ENCODE measurements around the gene C2orf68.

Gene C2orf68

GRCh38 chr2:85591563-85591962 lies 20.3 kb downstream of the C2orf68 start:
- Histone ChIP-seq H3K27me3 (ENCODE audit: insufficient read depth, low read length, poor library complexity) (no peaks in the 10 kb centered on the region), H3K9ac (ENCODE audit: low read depth, low read length) (no peak overlapping the region), H4K20me1 (ENCODE audit: insufficient read depth, low read length) (peaks cover 5% of the 10 kb centered on the region; the same call in 1 of the 2 replicates), H3K4me1 (ENCODE audit: insufficient read depth, low read length) (peaks cover 22% of the 10 kb centered on the region), H2AFZ (ENCODE audit: low read depth, low read length) (no peak overlapping the region), H3K4me2 (ENCODE audit: insufficient read depth, low read length) (no peak overlapping the region), H3K36me3 (ENCODE audit: insufficient read depth, low read length) (peaks cover 2% of the 10 kb centered on the region; the same call in 1 of the 2 replicates), H3K4me3 (ENCODE audit: low read depth in 1 of 2, low read length in 2 of 2) (no peak overlapping the region), H3K27ac (ENCODE audit: low read length) (no peak overlapping the region), H3K79me2 (ENCODE audit: insufficient read depth, low read length) (peaks cover 22% of the 10 kb centered on the region), H3K9me3 (ENCODE audit: insufficient read depth, low read length, severe bottlenecking) (no peaks in the 10 kb centered on the region)
- DNase-seq = no peak
- TF ChIP-seq EZH2 (IDR thresholded peaks at IDR 0.05; ENCODE audit: borderline replicate concordance, low read depth, low read length, severe bottlenecking) = no peak
- ATAC-seq (ENCODE audit: insufficient read depth, low read depth) = no peak

- Histone ChIP-seq H3K4me3 (ENCODE audit: low read depth in 1 of 2, low read length in 2 of 2) (no peak overlapping the region), H3K27me3 (ENCODE audit: insufficient read depth, low read length, poor library complexity) (no peaks in the 10 kb centered on the region), H3K79me2 (ENCODE audit: insufficient read depth, low read length) (peaks cover 16% of the 10 kb centered on the region), H3K9ac (ENCODE audit: low read depth, low read length) (no peak overlapping the region), H2AFZ (ENCODE audit: low read depth, low read length) (no peak overlapping the region), H3K9me3 (ENCODE audit: insufficient read depth, low read length, severe bottlenecking) (no peaks in the 10 kb centered on the region), H3K4me1 (ENCODE audit: insufficient read depth, low read length) (peaks cover 17% of the 10 kb centered on the region), H3K36me3 (ENCODE audit: insufficient read depth, low read length) (no peaks in the 10 kb centered on the region), H3K27ac (ENCODE audit: low read length) (no peak overlapping the region), H3K4me2 (ENCODE audit: insufficient read depth, low read length) (no peak overlapping the region), H4K20me1 (ENCODE audit: insufficient read depth, low read length) (peaks cover 3% of the 10 kb centered on the region; the same call in 1 of the 2 replicates)
- TF ChIP-seq, protein P1, sequence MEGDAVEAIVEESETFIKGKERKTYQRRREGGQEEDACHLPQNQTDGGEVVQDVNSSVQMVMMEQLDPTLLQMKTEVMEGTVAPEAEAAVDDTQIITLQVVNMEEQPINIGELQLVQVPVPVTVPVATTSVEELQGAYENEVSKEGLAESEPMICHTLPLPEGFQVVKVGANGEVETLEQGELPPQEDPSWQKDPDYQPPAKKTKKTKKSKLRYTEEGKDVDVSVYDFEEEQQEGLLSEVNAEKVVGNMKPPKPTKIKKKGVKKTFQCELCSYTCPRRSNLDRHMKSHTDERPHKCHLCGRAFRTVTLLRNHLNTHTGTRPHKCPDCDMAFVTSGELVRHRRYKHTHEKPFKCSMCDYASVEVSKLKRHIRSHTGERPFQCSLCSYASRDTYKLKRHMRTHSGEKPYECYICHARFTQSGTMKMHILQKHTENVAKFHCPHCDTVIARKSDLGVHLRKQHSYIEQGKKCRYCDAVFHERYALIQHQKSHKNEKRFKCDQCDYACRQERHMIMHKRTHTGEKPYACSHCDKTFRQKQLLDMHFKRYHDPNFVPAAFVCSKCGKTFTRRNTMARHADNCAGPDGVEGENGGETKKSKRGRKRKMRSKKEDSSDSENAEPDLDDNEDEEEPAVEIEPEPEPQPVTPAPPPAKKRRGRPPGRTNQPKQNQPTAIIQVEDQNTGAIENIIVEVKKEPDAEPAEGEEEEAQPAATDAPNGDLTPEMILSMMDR (IDR thresholded peaks at IDR 0.05; ENCODE audit: borderline replicate concordance, extremely low read depth, low read length, poor library complexity, severe bottlenecking) = no peak
- no peak for TF ChIP-seq EZH2 (IDR thresholded peaks at IDR 0.05; ENCODE audit: borderline replicate concordance, low read depth, low read length, severe bottlenecking)
- no peak for DNase-seq
- ATAC-seq (ENCODE audit: insufficient read depth, low read depth) = no peak
Measured at GRCh38 chr2:85590950-85591349, 20.9 kb downstream of the C2orf68 start.

GRCh38 chr2:85589982-85590791 lies 21.7 kb downstream of the C2orf68 start:
- Histone ChIP-seq H3K4me3 (ENCODE audit: low read depth in 1 of 2, low read length in 2 of 2) (no peak overlapping the region), H3K4me1 (ENCODE audit: insufficient read depth, low read length) (peaks cover 25% of the 10 kb centered on the region), H3K36me3 (ENCODE audit: insufficient read depth, low read length) (no peaks in the 10 kb centered on the region), H3K9me3 (ENCODE audit: insufficient read depth, low read length, severe bottlenecking) (no peaks in the 10 kb centered on the region), H4K20me1 (ENCODE audit: insufficient read depth, low read length) (peaks cover 3% of the 10 kb centered on the region; the same call in 1 of the 2 replicates), H3K4me2 (ENCODE audit: insufficient read depth, low read length) (no peak overlapping the region), H3K27me3 (ENCODE audit: insufficient read depth, low read length, poor library complexity) (no peaks in the 10 kb centered on the region), H3K27ac (ENCODE audit: low read length) (no peak overlapping the region), H3K9ac (ENCODE audit: low read depth, low read length) (no peak overlapping the region), H3K79me2 (ENCODE audit: insufficient read depth, low read length) (peaks cover 16% of the 10 kb centered on the region), H2AFZ (ENCODE audit: low read depth, low read length) (no peak overlapping the region)
- DNase-seq = no peak
- TF ChIP-seq EZH2 (IDR thresholded peaks at IDR 0.05; ENCODE audit: borderline replicate concordance, low read depth, low read length, severe bottlenecking) = no peak
- TF ChIP-seq, protein P1 (IDR thresholded peaks at IDR 0.05; ENCODE audit: borderline replicate concordance, extremely low read depth, low read length, poor library complexity, severe bottlenecking) = no peak
- ATAC-seq (ENCODE audit: insufficient read depth, low read depth) = no peak

GRCh38 chr2:85589181-85589580 lies 22.7 kb downstream of the C2orf68 start:
- Histone ChIP-seq H3K27me3 (ENCODE audit: insufficient read depth, low read length, poor library complexity) (no peaks in the 10 kb centered on the region), H2AFZ (ENCODE audit: low read depth, low read length) (no peak overlapping the region), H3K27ac (ENCODE audit: low read length) (no peak overlapping the region), H3K9ac (ENCODE audit: low read depth, low read length) (no peak overlapping the region), H4K20me1 (ENCODE audit: insufficient read depth, low read length) (peaks cover 3% of the 10 kb centered on the region; the same call in 1 of the 2 replicates), H3K4me1 (ENCODE audit: insufficient read depth, low read length) (peaks cover 25% of the 10 kb centered on the region), H3K4me2 (ENCODE audit: insufficient read depth, low read length) (no peak overlapping the region), H3K79me2 (ENCODE audit: insufficient read depth, low read length) (peaks cover 11% of the 10 kb centered on the region; the same call in 1 of the 2 replicates), H3K36me3 (ENCODE audit: insufficient read depth, low read length) (no peaks in the 10 kb centered on the region), H3K4me3 (ENCODE audit: low read depth in 1 of 2, low read length in 2 of 2) (no peak overlapping the region), H3K9me3 (ENCODE audit: insufficient read depth, low read length, severe bottlenecking) (no peaks in the 10 kb centered on the region)
- TF ChIP-seq, protein P1 (IDR thresholded peaks at IDR 0.05; ENCODE audit: borderline replicate concordance, extremely low read depth, low read length, poor library complexity, severe bottlenecking) = no peak
- TF ChIP-seq EZH2 (IDR thresholded peaks at IDR 0.05; ENCODE audit: borderline replicate concordance, low read depth, low read length, severe bottlenecking) = no peak
- DNase-seq (no peak), ATAC-seq (ENCODE audit: insufficient read depth, low read depth) (no peak)

Measured in DND-41 (cell line).